Fibroblast of peridontal ligament (primary cell): Measurements from ENCODE around the gene CCDC69.
"Not testable (repeated sequence)": the region's sequence is repeated elsewhere in the genome, so short reads cannot be mapped to it uniquely, and the experiment has no call there.

Experiments used
- DNase-seq: peaks from one replicate; pipeline ENCODE4 v3.0.0-alpha.2; 2010; ENCODE audit errors: extremely low read depth

Gene CCDC69

GRCh38 chr5:151222054-151222789 lies 1.7 kb downstream of the CCDC69 start:
- DNase-seq = no peak

DNA sequence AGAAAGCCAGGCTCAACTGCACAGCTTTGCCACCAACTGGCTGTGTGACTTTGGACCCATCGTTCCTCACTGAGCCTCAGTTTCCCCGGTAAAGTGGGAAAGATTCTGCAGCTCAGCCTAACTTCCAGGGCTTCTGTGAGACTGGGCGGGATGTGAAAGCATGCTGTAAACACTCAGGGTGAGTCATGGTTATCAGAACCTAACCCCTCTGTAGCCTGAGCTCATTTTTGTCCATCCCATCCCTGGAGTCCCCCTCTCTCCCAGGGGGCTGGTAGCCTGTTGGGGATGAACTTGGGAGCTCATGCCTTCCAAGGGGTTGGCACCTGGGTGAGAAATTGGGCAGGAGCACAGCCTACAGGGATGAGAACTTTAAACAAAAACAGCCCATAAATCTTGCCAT lies 2.3 kb downstream of the CCDC69 start:
- DNase-seq = peak; percentile 34

- DNase-seq = no peak
Observed at GRCh38 chr5:151219789-151220188, 4.1 kb downstream of the CCDC69 start.

- no peak for DNase-seq
Observed at GRCh38 chr5:151219138-151219537, 4.8 kb downstream of the CCDC69 start.

DNA sequence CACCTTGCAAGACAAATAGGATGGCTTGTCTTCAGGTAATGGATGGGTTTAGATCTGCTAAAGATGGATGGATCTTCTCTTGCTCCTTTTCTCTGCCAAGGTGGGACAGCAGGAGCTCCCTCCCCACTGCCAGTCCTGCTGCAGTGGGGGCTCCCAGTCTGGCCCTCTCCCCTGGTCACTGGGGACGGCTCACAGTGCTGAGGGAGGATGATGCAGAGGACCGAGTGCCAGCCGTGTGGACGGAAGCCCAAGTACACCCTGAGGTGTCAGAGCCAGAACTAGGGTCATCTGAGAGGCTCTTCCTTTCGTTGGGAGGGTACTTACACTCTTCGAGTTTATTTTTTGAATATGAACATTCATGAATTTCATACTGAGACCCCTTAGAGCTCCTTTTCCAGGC lies 5.7 kb downstream of the CCDC69 start:
- DNase-seq = no peak

- DNase-seq = no peak
Observed at GRCh38 chr5:151216781-151217180, 7.1 kb downstream of the CCDC69 start.

GRCh38 chr5:151215546-151215880 lies 8.4 kb downstream of the CCDC69 start:
- no peak for DNase-seq

- DNase-seq = no peak
Observed at GRCh38 chr5:151214614-151215545, 9.0 kb downstream of the CCDC69 start.

GRCh38 chr5:151213803-151214613 lies 9.9 kb downstream of the CCDC69 start:
- DNase-seq = no peak

DNA sequence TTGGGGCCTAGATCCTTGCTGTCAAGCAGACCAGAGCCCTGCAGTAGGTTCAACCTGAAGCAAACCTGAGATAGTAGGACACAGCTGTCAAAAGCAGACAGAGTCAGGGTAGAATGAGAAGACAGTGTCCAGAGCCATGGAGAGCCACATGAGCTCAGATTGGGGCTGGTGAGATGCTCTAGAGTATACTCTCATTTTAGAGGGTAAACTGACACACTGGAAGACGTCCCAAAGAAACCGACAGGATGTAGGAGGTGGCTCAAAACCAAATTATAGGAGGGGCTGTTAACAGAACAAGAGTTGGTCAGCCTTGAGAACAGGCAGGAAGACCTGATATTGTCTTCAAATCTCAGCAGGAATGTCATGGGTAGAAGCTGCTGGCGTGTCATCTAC lies 11.5 kb downstream of the CCDC69 start:
- no peak for DNase-seq

- no peak for DNase-seq
Observed at GRCh38 chr5:151208481-151208914, 15.4 kb downstream of the CCDC69 start.

- DNase-seq = no peak
Observed at GRCh38 chr5:151205411-151205810, 18.5 kb downstream of the CCDC69 start.

- DNase-seq = no peak
Observed at GRCh38 chr5:151204051-151204450, 19.8 kb downstream of the CCDC69 start.

GRCh38 chr5:151202381-151203139 lies 21.3 kb downstream of the CCDC69 start:
- peak; percentile 43 for DNase-seq

DNA sequence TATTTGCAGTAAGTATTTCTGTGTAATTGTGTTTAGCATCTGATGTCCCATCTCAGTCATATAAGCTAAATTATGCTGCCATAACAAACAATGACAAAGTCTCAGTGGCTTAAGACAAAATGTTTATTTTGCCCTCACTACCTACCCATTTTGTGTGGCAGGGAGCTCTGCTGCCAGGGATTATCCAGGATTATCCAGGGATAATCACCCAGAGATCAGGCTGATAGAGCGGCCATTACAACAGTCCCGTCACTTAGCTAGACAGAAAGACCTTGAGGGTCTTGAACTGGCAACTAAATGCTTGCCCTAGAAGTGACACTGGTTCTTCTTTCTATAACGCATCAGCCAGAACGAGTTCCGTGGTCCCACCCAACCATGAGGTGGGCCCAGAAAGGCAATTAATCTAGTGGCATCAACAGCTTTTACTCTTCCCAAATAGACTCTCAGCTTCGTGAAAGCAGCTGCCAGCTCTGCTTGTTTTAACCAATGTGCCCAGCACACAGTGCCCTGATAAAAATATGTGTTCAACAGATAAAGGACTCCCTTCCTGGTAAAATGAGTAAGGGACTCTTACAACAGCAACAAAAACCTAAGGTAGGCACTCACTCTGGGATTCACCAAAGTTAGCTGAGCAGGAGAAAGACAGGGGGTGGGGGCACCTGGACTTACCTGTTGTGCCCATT lies 22.8 kb downstream of the CCDC69 start:
- no peak for DNase-seq

GRCh38 chr5:151199581-151200185 lies 24.2 kb downstream of the CCDC69 start:
- DNase-seq = no peak

DNA sequence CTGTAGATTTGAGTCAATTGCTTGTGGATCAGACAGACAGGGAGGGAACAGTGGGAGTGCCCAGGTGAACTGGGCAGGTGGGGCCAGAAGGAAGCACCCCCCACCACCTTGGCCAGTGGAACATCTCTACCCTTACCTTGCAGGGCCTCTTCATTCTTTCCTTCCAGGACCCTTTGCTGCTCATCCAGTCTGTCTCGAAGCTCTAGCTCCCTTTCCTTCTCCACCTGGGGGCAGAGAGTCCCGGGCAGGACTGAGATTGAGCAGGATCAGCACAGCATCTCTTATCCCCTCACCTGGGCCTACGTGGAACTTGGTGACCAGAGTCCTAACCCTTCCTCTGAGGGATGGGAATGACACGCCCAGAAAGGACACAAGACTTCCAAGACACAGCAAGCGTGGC lies 25.0 kb downstream of the CCDC69 start:
- no peak for DNase-seq

GRCh38 chr5:151197291-151197600 lies 26.6 kb downstream of the CCDC69 start:
- DNase-seq = not testable (repeated sequence)

GRCh38 chr5:151196556-151197290 lies 27.2 kb downstream of the CCDC69 start:
- no peak for DNase-seq

DNA sequence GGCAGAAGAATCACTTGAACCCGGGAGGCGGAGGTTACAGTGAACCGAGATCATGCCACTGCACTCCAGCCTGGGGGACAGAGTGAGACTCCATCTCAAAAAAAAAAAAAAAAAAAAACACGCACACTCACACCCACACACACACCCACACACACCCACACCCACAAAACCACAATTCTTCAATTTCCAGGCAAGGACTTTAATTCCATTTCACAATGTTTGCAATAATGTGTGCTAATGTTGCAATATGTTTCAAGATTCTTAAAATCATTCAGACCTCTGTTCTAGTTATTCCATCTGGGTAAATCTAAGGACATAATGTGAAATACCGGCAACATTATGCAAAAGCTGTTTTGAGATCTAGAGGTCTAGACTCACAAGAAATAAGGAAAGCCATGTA lies 28.3 kb downstream of the CCDC69 start:
- peak; percentile 86 for DNase-seq
